Activated naive CD8-positive, alpha-beta T cell treated with anti-CD3 and anti-CD28 coated beads, Interleukin-2, amount 50 U/mL, for 24 hours (primary cell): ENCODE measurements around the gene AR.

Experiments
- ATAC-seq: fragments of 150-1000 bp; cut with Tn5 transposase; one replicate; pipeline ENCODE4 v1.10.0; 2021
- DNase-seq: peaks from one replicate; pipeline ENCODE4 v3.0.0; 2021
- H3K27ac Mint-ChIP-seq: one replicate; pipeline ENCODE4 v1.8.0; 2021; ENCODE audit warnings: mild to moderate bottlenecking, mixed read lengths
- H3K27me3 Mint-ChIP-seq: one replicate; pipeline ENCODE4 v1.8.0; 2021; ENCODE audit warnings: mixed read lengths
- H3K36me3 Mint-ChIP-seq: one replicate; pipeline ENCODE4 v1.8.0; 2021; ENCODE audit warnings: low read depth, mixed read lengths
- H3K4me1 Mint-ChIP-seq: one replicate; pipeline ENCODE4 v1.8.0; 2021; ENCODE audit warnings: mixed read lengths
- H3K4me3 Mint-ChIP-seq: one replicate; pipeline ENCODE4 v1.8.0; 2021; ENCODE audit warnings: mild to moderate bottlenecking, moderate library complexity, mixed read lengths
- H3K9me3 Mint-ChIP-seq: one replicate; pipeline ENCODE4 v1.8.0; 2021; ENCODE audit warnings: mixed read lengths

AR gene

DNA sequence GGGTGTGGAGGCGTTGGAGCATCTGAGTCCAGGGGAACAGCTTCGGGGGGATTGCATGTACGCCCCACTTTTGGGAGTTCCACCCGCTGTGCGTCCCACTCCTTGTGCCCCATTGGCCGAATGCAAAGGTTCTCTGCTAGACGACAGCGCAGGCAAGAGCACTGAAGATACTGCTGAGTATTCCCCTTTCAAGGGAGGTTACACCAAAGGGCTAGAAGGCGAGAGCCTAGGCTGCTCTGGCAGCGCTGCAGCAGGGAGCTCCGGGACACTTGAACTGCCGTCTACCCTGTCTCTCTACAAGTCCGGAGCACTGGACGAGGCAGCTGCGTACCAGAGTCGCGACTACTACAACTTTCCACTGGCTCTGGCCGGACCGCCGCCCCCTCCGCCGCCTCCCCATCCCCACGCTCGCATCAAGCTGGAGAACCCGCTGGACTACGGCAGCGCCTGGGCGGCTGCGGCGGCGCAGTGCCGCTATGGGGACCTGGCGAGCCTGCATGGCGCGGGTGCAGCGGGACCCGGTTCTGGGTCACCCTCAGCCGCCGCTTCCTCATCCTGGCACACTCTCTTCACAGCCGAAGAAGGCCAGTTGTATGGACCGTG is 2.2 kb downstream of the AR start:
- Mint-ChIP-seq H3K9me3 (no peaks in the 10 kb centered on the region), H3K4me3 (no peak overlapping the region), H3K27ac (no peak overlapping the region), H3K36me3 (no peaks in the 10 kb centered on the region), H3K4me1 (no peaks in the 10 kb centered on the region), H3K27me3 (peaks cover 23% of the 10 kb centered on the region)
- ATAC-seq (no peak), DNase-seq (no peak)

DNA sequence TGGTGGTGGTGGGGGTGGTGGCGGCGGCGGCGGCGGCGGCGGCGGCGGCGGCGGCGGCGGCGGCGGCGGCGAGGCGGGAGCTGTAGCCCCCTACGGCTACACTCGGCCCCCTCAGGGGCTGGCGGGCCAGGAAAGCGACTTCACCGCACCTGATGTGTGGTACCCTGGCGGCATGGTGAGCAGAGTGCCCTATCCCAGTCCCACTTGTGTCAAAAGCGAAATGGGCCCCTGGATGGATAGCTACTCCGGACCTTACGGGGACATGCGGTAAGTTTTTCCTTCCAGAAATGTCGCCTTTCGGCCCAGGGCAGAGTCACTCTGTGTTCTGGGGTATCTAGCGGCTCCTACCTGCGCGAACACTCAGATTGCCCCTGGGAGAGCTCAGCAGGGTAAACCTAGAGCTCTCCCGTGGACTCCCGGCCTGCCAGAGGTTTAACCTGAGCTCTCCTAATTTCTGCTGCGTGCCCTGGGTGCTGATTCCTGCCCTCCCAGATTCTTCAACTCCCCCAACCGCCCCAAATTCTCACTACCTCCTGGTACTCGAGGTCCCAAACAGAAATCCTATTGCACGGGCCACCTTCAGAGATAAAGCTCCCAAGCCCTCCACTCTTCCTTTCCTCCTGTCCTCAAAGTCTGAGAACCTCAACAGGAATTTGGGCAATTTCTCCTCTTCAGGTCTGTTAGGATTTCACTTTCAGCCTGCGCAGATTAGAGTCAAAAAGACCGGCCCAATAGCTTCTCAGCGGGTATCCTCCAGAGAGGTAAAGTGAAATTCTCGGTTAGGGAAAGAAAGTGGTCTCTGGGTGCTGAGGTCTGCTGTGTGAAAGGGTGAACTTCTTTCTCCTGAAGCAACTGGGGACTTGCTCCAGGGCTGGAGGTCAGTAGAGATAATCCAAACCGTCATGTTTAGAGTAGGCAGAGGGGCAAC is 2.9 kb downstream of the AR start:
- Mint-ChIP-seq H3K27me3 (peaks cover 23% of the 10 kb centered on the region), H3K4me1 (no peaks in the 10 kb centered on the region), H3K4me3 (no peak overlapping the region), H3K36me3 (no peaks in the 10 kb centered on the region), H3K9me3 (no peaks in the 10 kb centered on the region), H3K27ac (no peak overlapping the region)
- ATAC-seq (no peak), DNase-seq (no peak)

DNA sequence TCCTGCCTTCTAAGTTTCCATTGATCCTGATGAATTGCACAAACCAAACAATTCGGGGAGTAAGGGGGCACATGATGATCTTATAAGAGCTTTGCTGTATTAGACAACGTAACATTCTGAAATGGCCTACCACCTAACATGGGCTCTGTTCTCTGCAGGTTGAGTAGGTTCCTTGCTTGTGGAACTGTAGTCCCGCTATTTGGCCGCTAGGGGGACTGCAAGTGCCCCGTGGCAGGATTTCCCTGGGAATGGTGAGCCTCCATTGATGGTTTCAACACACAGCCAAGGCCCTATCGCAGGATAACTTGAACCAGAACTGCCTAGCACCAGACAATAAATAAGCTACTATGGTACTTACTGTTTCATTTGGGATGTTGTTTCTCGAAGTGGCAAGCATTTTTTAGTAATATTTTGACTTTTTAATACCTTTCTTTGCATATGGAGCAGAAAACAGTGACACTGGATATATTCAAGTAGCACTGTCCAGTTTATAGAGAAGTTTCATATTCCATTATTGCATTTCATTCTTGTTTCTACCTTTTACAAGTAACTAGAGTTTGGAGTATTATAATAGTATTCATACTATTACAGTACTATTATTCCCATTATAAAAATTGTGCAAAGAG is 11.9 kb downstream of the AR start:
- ATAC-seq (no peak), DNase-seq (no peak)
- Mint-ChIP-seq H3K4me1 (no peaks in the 10 kb centered on the region), H3K4me3 (no peak overlapping the region), H3K9me3 (no peaks in the 10 kb centered on the region), H3K27ac (no peak overlapping the region), H3K27me3 (no peaks in the 10 kb centered on the region), H3K36me3 (no peaks in the 10 kb centered on the region)

DNA sequence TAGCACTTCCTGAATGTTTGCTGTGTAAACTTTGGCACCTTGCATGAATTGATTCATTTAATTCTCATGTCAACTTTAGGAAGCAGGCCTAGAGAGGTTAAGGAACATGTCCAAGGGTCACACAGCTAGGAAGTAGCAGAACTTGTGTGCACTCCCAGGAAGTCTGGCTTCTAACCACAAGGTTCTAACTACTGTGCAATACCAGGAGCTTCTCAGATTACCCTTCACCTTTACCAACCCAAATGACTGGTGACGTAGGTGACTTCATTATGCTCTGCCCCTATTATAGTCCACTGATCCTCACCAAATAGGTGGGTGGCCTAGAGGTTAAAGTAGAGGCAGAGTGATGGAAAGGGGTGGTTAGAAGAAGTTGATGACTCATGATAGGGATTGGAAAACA is 14.4 kb downstream of the AR start:
- no peaks in the 10 kb centered on the region for H3K9me3 Mint-ChIP-seq
- DNase-seq: no peak
- no peak overlapping the region for H3K4me3 Mint-ChIP-seq

DNA sequence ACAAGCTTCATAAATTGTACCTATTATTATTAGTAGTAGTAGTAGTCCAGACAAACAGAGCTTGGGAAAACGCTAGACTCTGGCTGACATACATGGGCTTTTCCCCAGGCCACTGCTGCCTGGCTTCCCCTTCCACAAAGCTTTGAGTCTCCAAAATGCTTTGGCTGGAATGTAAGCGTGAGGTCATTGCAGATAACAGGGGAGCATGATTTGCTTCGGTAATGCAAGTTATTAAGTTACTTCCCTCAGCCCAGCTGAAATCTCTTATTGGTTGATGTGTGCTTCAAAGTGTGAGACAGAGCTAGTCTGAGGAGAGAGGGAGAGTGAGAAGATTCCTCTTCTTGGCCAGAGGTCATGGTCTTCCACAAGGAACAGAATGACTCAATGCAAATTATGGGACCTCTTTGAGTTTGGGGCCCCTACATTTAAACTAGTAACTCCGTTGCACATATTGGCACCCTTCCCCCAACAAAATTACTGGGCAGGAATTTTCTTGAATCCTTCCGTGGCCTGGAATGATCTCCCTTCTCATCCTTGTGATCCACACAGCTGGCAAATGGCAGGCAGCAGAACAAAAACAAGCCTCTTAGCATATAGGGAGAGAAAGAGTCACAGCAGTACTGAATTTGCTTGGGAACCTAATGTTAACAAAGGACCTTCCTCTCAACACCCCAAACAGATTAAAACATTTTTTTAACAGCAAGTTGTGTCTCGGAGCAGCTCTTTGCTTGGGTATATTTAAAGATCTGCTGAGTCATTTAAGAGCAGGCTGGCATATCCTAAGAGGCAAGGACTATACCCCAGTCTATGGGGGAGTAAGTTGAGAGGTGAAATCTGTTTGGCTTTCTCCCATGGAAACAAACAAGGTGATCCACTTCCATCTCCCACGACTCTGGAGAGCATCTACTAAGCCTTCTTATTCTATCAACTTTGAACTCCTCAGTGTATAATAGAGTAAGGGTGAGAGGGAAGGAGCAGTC is 19.9 kb downstream of the AR start:
- DNase-seq (no peak), ATAC-seq (no peak)
- Mint-ChIP-seq H3K9me3 (no peaks in the 10 kb centered on the region), H3K4me1 (no peaks in the 10 kb centered on the region), H3K36me3 (no peaks in the 10 kb centered on the region), H3K27ac (no peak overlapping the region), H3K4me3 (no peak overlapping the region), H3K27me3 (no peaks in the 10 kb centered on the region)

More for the DNA sequence above, 14.4 kb downstream of the AR start:
- Mint-ChIP-seq H3K27me3 (no peaks in the 10 kb centered on the region), H3K4me1 (no peaks in the 10 kb centered on the region), H3K27ac (no peak overlapping the region), H3K36me3 (no peaks in the 10 kb centered on the region)
- ATAC-seq: no peak

DNA sequence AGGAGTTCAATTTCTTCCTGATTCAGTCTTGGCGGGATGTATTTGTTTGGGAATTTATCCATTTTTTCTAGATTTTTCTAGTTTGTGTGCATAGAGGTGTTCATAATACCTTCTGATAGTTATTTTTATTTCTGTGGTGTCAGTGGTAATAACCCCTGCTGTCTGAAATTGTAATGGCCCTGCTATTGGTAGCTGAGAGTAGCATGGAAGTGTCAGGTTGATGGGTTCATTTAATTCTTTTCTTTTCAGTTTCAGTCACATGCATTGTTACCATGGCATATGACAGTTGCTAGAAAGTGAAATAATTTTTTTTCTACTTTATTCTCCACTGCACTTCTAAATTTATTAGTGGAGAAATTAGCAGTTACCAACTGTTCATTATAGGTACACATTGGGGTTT is 20.7 kb downstream of the AR start:
- no peaks in the 10 kb centered on the region for H3K36me3 Mint-ChIP-seq
- H3K27ac Mint-ChIP-seq: no peak overlapping the region
- DNase-seq (no peak), ATAC-seq (no peak)
- H3K4me1 Mint-ChIP-seq: no peaks in the 10 kb centered on the region
- H3K9me3 Mint-ChIP-seq: no peaks in the 10 kb centered on the region
- no peak overlapping the region for H3K4me3 Mint-ChIP-seq
- no peaks in the 10 kb centered on the region for H3K27me3 Mint-ChIP-seq

DNA sequence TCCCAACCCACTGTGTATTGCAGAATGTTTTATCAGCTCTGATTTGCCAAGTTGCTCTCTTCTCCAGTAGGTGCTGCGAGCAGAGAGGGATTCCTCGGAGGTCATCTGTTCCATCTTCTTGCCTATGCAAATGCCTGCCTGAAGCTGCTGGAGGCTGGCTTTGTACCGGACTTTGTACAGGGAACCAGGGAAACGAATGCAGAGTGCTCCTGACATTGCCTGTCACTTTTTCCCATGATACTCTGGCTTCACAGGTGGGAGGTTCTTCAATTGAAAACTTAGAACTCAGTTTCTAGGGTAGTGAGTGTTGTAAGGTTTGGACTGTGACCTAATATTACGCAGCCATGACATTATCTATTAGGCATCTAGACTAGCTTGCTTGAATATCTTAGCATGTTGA is 24.9 kb downstream of the AR start:
- DNase-seq (no peak), ATAC-seq (no peak)
- H3K27ac Mint-ChIP-seq: no peak overlapping the region
- no peaks in the 10 kb centered on the region for H3K9me3 Mint-ChIP-seq
- no peak overlapping the region for H3K4me3 Mint-ChIP-seq
- H3K36me3 Mint-ChIP-seq: no peaks in the 10 kb centered on the region
- H3K27me3 Mint-ChIP-seq: no peaks in the 10 kb centered on the region
- H3K4me1 Mint-ChIP-seq: no peaks in the 10 kb centered on the region

DNA sequence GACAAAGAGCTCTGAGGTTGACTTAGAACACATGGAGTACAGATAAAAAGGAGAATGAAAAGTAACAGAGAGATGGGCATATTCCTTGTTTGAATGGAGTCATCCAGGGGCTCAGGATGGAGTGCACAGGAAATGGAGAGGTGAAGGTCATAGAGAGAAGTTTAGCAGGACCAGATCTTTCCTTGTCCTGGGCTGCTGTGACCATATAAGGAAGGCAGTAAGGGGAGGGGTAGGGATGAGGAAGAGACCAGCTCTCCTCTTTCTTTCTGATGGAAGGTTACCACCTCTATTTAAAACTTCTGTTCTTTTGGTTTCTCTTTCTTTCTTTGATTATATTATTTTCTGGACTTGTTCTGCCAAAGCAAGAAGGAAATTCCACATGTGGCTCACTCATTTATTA is 27.0 kb downstream of the AR start:
- no peaks in the 10 kb centered on the region for H3K27me3 Mint-ChIP-seq
- DNase-seq (no peak), ATAC-seq (no peak)
- H3K4me3 Mint-ChIP-seq: no peak overlapping the region
- no peak overlapping the region for H3K27ac Mint-ChIP-seq
- H3K9me3 Mint-ChIP-seq: no peaks in the 10 kb centered on the region
- no peaks in the 10 kb centered on the region for H3K36me3 Mint-ChIP-seq
- H3K4me1 Mint-ChIP-seq: no peaks in the 10 kb centered on the region

DNA sequence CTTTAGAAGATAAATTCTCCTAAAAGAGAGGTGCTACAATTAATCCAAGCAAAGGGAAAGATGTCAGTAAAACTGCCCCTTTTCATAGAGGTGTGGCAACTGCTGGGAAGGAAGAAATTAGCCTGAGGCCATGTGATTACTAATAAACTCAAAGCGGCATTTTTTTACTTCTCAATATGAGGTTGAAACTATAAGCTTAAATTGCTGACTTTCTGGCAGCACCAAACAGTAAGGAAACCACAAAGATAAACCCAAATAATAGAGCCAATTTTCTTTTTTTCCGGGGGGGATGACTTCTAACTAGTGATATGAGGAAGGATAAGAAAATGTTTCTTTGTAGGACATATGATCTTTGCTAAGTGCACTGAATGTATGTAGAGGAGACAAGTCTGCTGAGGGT is 30.9 kb downstream of the AR start:
- ATAC-seq: no peak
- no peaks in the 10 kb centered on the region for H3K27me3 Mint-ChIP-seq
- no peaks in the 10 kb centered on the region for H3K36me3 Mint-ChIP-seq
- H3K27ac Mint-ChIP-seq: no peak overlapping the region
- no peaks in the 10 kb centered on the region for H3K4me1 Mint-ChIP-seq
- H3K4me3 Mint-ChIP-seq: no peak overlapping the region
- no peaks in the 10 kb centered on the region for H3K9me3 Mint-ChIP-seq
- DNase-seq: no peak

DNA sequence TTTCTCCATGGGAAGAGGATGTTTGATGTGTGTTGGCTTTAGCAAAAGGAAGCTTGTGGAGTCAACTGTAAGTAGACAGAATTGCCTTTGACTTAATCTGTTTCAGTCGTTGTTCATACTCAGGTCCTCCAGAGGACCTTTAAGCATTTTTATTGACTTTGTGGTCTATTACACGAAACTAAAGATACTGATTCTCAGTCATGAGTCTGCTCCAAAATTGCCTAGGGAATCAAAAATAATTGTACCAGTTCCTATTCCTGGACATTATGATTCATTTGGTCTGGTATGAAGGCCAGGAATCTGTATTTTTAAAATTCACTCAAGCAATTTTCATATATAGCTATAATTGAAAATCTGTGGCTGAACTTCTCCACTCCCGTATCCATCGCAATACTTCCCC is 38.6 kb downstream of the AR start:
- Mint-ChIP-seq H3K27ac (no peak overlapping the region), H3K36me3 (no peaks in the 10 kb centered on the region), H3K27me3 (no peaks in the 10 kb centered on the region), H3K9me3 (no peaks in the 10 kb centered on the region), H3K4me1 (no peaks in the 10 kb centered on the region), H3K4me3 (no peak overlapping the region)
- DNase-seq: no peak
- no peak for ATAC-seq

DNA sequence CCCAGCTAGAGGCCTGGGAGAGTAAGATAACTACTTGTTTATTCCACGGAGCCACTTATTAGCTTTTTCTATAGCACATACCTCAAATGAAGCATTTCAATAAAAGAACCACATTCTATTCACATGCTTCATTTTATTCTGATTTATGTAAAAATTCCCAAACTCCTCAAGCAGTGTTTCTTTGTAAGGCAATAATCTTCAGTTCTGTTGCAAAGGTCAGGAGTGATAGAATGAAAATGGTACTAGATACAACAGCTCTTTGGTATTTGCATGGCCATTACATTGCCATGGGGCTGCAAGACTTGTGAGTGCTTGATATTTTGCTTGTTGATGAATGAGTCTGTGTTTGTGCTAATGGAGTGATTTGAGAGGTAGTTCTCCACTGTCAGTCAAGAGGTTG is 39.4 kb downstream of the AR start:
- no peaks in the 10 kb centered on the region for H3K9me3 Mint-ChIP-seq
- no peak for DNase-seq
- H3K4me1 Mint-ChIP-seq: no peaks in the 10 kb centered on the region
- H3K36me3 Mint-ChIP-seq: no peaks in the 10 kb centered on the region
- H3K4me3 Mint-ChIP-seq: no peak overlapping the region
- ATAC-seq: no peak
- no peaks in the 10 kb centered on the region for H3K27me3 Mint-ChIP-seq
- H3K27ac Mint-ChIP-seq: no peak overlapping the region

DNA sequence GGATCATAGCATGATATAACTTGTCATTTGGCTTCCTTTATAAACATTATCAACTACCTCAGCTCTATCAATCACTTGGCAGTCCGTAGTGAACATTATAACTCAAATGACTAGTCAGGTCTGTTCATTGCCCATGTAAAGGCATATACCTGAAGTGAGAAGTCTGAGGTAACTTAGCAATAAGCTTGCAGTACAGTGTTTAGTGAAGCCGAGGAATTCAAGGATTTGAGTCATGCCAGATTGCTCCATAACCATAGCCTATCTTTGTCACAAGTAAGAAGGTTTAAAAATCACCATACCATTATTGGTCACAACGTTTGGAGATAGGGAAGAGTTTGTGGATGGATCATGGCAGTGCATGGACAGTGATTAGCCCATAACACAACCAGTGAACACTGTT is 41.6 kb downstream of the AR start:
- DNase-seq (no peak), ATAC-seq (no peak)
- no peaks in the 10 kb centered on the region for H3K36me3 Mint-ChIP-seq
- no peaks in the 10 kb centered on the region for H3K4me1 Mint-ChIP-seq
- H3K27ac Mint-ChIP-seq: no peak overlapping the region
- H3K27me3 Mint-ChIP-seq: no peaks in the 10 kb centered on the region
- no peaks in the 10 kb centered on the region for H3K9me3 Mint-ChIP-seq
- H3K4me3 Mint-ChIP-seq: no peak overlapping the region

DNA sequence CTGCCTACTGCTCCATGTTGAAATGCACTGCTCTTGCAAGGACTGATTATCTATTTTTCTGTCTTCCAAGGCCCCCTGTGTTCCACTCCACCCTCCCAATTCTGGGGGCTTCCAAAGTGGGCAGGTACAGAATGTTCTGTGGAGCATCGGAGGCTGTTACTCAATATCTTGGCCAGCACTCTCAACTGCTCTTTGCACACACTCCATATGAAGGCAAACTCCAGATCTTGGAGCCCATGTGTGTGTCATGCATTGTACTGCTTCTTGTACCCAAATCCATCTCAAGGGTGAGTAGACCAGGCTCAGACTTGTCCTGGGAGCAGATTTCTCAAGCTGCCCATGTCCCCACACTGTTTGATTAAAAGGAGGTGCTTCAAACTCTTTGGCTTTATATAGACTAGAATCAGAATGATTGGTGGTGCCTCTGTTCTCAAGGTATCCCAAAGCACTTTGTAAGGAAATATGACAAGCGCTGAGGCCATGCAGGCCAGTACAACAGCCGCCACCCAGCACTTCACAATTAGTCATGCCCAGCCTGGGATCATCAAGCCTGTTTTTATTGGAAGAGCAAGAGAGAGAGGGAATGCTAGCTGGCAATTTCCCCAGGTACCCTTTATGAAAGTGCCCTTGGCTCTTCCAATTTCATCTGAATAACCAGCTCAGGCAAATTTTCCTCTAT is 44.3 kb downstream of the AR start:
- H3K4me1 Mint-ChIP-seq: no peaks in the 10 kb centered on the region
- no peak overlapping the region for H3K4me3 Mint-ChIP-seq
- ATAC-seq (no peak), DNase-seq (no peak)
- no peaks in the 10 kb centered on the region for H3K36me3 Mint-ChIP-seq
- no peak overlapping the region for H3K27ac Mint-ChIP-seq
- no peaks in the 10 kb centered on the region for H3K9me3 Mint-ChIP-seq
- no peaks in the 10 kb centered on the region for H3K27me3 Mint-ChIP-seq
